ENCODE measurements around the gene SPATA31C1.

The SPATA31C1 gene

GRCh38 chr9:87888501-87888900 is 29.3 kb upstream of the SPATA31C1 start:
- H3K9me3 ChIP-seq (ENCODE audit: insufficient read depth, low read depth, low read length): peaks cover 3% of the 10 kb centered on the region; the same call in 1 of the 2 replicates
- H2AFZ ChIP-seq (ENCODE audit: low read length): no peak overlapping the region
- H3F3A ChIP-seq (ENCODE audit: low read depth): no peaks in the 10 kb centered on the region
- TF ChIP-seq CTCF (conservative IDR thresholded peaks at IDR 0.05; ENCODE audit: low read length): no peak
- TF ChIP-seq EZH2phosphoT487 (IDR thresholded peaks at IDR 0.05; ENCODE audit: borderline replicate concordance): no peak
- H3K9me2 ChIP-seq (replicated peaks; ENCODE audit: low read depth, low read length): no peaks in the 10 kb centered on the region
- H3K4me1 ChIP-seq (ENCODE audit: insufficient read depth, low read length, poor library complexity, severe bottlenecking): no peaks in the 10 kb centered on the region
- H4K20me1 ChIP-seq (ENCODE audit: insufficient read depth, low read length, poor library complexity, severe bottlenecking): no peaks in the 10 kb centered on the region
- no peaks in the 10 kb centered on the region for H3K36me3 ChIP-seq (ENCODE audit: insufficient read depth, low read length)
- no peak overlapping the region for H3K4me3 ChIP-seq (ENCODE audit: low read length, poor library complexity, severe bottlenecking)
- no peaks in the 10 kb centered on the region for H3K79me2 ChIP-seq (ENCODE audit: insufficient read depth, low read length)
- no peak overlapping the region for H3K9ac ChIP-seq (ENCODE audit: low read depth, low read length, poor library complexity, severe bottlenecking)
- H3K27me3 ChIP-seq (ENCODE audit: insufficient read depth, low read length, poor library complexity, severe bottlenecking): no peaks in the 10 kb centered on the region
- no peak overlapping the region for H3K4me2 ChIP-seq (ENCODE audit: low read depth, low read length, poor library complexity, severe bottlenecking)

- TF ChIP-seq CTCF (conservative IDR thresholded peaks at IDR 0.05; ENCODE audit: low read length) (no peak), EZH2phosphoT487 (IDR thresholded peaks at IDR 0.05; ENCODE audit: borderline replicate concordance) (no peak)
- no peak overlapping the region for H2AFZ ChIP-seq (ENCODE audit: low read length)
- H3K9me2 ChIP-seq (replicated peaks; ENCODE audit: low read depth, low read length): no peaks in the 10 kb centered on the region
- H3K4me1 ChIP-seq (ENCODE audit: insufficient read depth, low read length, poor library complexity, severe bottlenecking): no peaks in the 10 kb centered on the region
- no peaks in the 10 kb centered on the region for H4K20me1 ChIP-seq (ENCODE audit: insufficient read depth, low read length, poor library complexity, severe bottlenecking)
- H3K36me3 ChIP-seq (ENCODE audit: insufficient read depth, low read length): no peaks in the 10 kb centered on the region
- no peak overlapping the region for H3K4me2 ChIP-seq (ENCODE audit: low read depth, low read length, poor library complexity, severe bottlenecking)
- no peaks in the 10 kb centered on the region for H3K27me3 ChIP-seq (ENCODE audit: insufficient read depth, low read length, poor library complexity, severe bottlenecking)
- H3F3A ChIP-seq (ENCODE audit: low read depth): no peaks in the 10 kb centered on the region
- H3K9ac ChIP-seq (ENCODE audit: low read depth, low read length, poor library complexity, severe bottlenecking): no peak overlapping the region
- H3K79me2 ChIP-seq (ENCODE audit: insufficient read depth, low read length): no peaks in the 10 kb centered on the region
- H3K4me3 ChIP-seq (ENCODE audit: low read length, poor library complexity, severe bottlenecking): no peak overlapping the region
- H3K9me3 ChIP-seq (ENCODE audit: insufficient read depth, low read depth, low read length): peaks cover 3% of the 10 kb centered on the region; the same call in 1 of the 2 replicates
These were observed 28.5 kb upstream of the SPATA31C1 start for GRCh38 chr9:87889065-87889881.

- Histone ChIP-seq H3K27me3 (ENCODE audit: insufficient read depth, low read length, poor library complexity, severe bottlenecking) (no peaks in the 10 kb centered on the region), H3K9me3 (ENCODE audit: insufficient read depth, low read depth, low read length) (peaks cover 3% of the 10 kb centered on the region; the same call in 1 of the 2 replicates), H3K4me3 (ENCODE audit: low read length, poor library complexity, severe bottlenecking) (no peak overlapping the region), H4K20me1 (ENCODE audit: insufficient read depth, low read length, poor library complexity, severe bottlenecking) (no peaks in the 10 kb centered on the region), H3K4me2 (ENCODE audit: low read depth, low read length, poor library complexity, severe bottlenecking) (no peak overlapping the region), H3K4me1 (ENCODE audit: insufficient read depth, low read length, poor library complexity, severe bottlenecking) (no peaks in the 10 kb centered on the region), H3F3A (ENCODE audit: low read depth) (no peaks in the 10 kb centered on the region), H3K9ac (ENCODE audit: low read depth, low read length, poor library complexity, severe bottlenecking) (no peak overlapping the region), H3K79me2 (ENCODE audit: insufficient read depth, low read length) (no peaks in the 10 kb centered on the region), H3K9me2 (replicated peaks; ENCODE audit: low read depth, low read length) (no peaks in the 10 kb centered on the region), H2AFZ (ENCODE audit: low read length) (no peak overlapping the region), H3K36me3 (ENCODE audit: insufficient read depth, low read length) (no peaks in the 10 kb centered on the region)
- TF ChIP-seq CTCF (conservative IDR thresholded peaks at IDR 0.05; ENCODE audit: low read length) (no peak), EZH2phosphoT487 (IDR thresholded peaks at IDR 0.05; ENCODE audit: borderline replicate concordance) (no peak)
These were observed 27.9 kb upstream of the SPATA31C1 start for GRCh38 chr9:87889882-87890252.

Data from Loucy (cell line).